Neural progenitor cell (in vitro differentiated cells): ENCODE measurements around the gene MPEG1. TPM values are rescaled to one million over a fixed set of nuclear protein-coding genes. Genes with fewer than 3 reads are reported as not detected.

Experiments used
- DNase-seq: peaks from one replicate; pipeline ENCODE4 v3.0.0-alpha.2; 2016; ENCODE audit warnings: low spot score
- H2AFZ ChIP-seq: fragments of 200-600 bp; sonication (generic); replicated peaks from 2 replicates; pipeline ENCODE4 v1.6.1; 2016; ENCODE audit warnings: antibody characterized with exemption
- H3F3A ChIP-seq: fragments of 200-600 bp; sonication (generic); 2 replicates; pipeline ENCODE4 v1.6.1; 2016; ENCODE audit warnings: antibody characterized with exemption, low read depth
- H3K27ac ChIP-seq: fragments of 200-600 bp; sonication (generic); 2 replicates; pipeline ENCODE4 v1.5.1; 2016; ENCODE audit warnings: mild to moderate bottlenecking
- H3K27me3 ChIP-seq: fragments of 200-600 bp; sonication (generic); 2 replicates; pipeline ENCODE4 v1.6.1; 2016; ENCODE audit warnings: mild to moderate bottlenecking, moderate library complexity
- H3K36me3 ChIP-seq: fragments of 200-600 bp; sonication (generic); 2 replicates; pipeline ENCODE4 v1.5.1; 2016
- H3K4me1 ChIP-seq: fragments of 200-600 bp; sonication (generic); 2 replicates; pipeline ENCODE4 v1.6.1; 2016; ENCODE audit warnings: mixed run types
- H3K4me2 ChIP-seq: fragments of 200-600 bp; sonication (generic); 2 replicates; pipeline ENCODE4 v1.6.1; 2016
- H3K4me3 ChIP-seq: fragments of 200-600 bp; sonication (generic); 2 replicates; pipeline ENCODE4 v1.5.1; 2016
- H3K79me2 ChIP-seq: fragments of 200-600 bp; sonication (generic); 2 replicates; pipeline ENCODE4 v1.6.1; 2016; ENCODE audit warnings: low read depth
- H3K9ac ChIP-seq: fragments of 200-600 bp; sonication (generic); 2 replicates; pipeline ENCODE4 v1.6.1; 2016
- H3K9me3 ChIP-seq: fragments of 200-600 bp; sonication (generic); 2 replicates; pipeline ENCODE4 v1.5.1; 2016; ENCODE audit warnings: low read depth
- H4K20me1 ChIP-seq: fragments of 200-600 bp; sonication (generic); 2 replicates; pipeline ENCODE4 v1.6.1; 2016; ENCODE audit warnings: low read depth
- H3K27ac Mint-ChIP-seq: 3 replicates; pipeline ENCODE4 v1.8.0; 2021; ENCODE audit warnings: mixed read lengths
- H3K27me3 Mint-ChIP-seq: 2 replicates; pipeline ENCODE4 v1.8.0; 2022; ENCODE audit warnings: low read depth, mild to moderate bottlenecking, inconsistent platforms, moderate library complexity, mixed read lengths; ENCODE audit not compliant: insufficient read depth
- H3K36me3 Mint-ChIP-seq: 3 replicates; pipeline ENCODE4 v1.8.0; 2021; ENCODE audit warnings: mixed read lengths
- H3K4me1 Mint-ChIP-seq: 3 replicates; pipeline ENCODE4 v1.8.0; 2021; ENCODE audit warnings: mixed read lengths
- H3K4me3 Mint-ChIP-seq: 3 replicates; pipeline ENCODE4 v1.8.0; 2021; ENCODE audit warnings: mild to moderate bottlenecking, moderate library complexity, mixed read lengths
- H3K9me3 Mint-ChIP-seq: 3 replicates; pipeline ENCODE4 v1.8.0; 2020; ENCODE audit warnings: mixed read lengths
- EZH2 ChIP-seq: fragments of 200-600 bp; sonication (generic); IDR thresholded peaks from 2 replicates; pipeline ENCODE4 v1.6.1; 2017; ENCODE audit warnings: antibody characterized with exemption, mild to moderate bottlenecking, moderate library complexity
- EZH2phosphoT487 ChIP-seq: fragments of 200-600 bp; sonication (generic); IDR thresholded peaks from 2 replicates; pipeline ENCODE4 v1.6.1; 2017; ENCODE audit warnings: antibody characterized with exemption
- total RNA-seq: library from RNA; depleted of rRNA; stranded (reverse); fragments of >200 nt; gene quantifications from 2 replicates; pipeline ENCODE4 v1.2.3, GENCODE V29; 2015; ENCODE audit warnings: low replicate concordance
- TF ChIP-seq, protein P1 (sequence below): fragments of 200-600 bp; sonication (generic); IDR thresholded peaks from 2 replicates; pipeline ENCODE4 v1.5.1; 2017; ENCODE audit warnings: antibody characterized with exemption, mild to moderate bottlenecking

The MPEG1 gene
- total RNA-seq, 1 donor from 2014 or later = not detected

GRCh38 chr11:59247531-59248227, 35.0 kb upstream of the MPEG1 start:
- Mint-ChIP-seq H3K4me1 (no peaks in the 10 kb centered on the region), H3K27ac (peak overlapping the region; percentile 9), H3K9me3 (peaks cover 11% of the 10 kb centered on the region), H3K27me3 (peaks cover 9% of the 10 kb centered on the region), H3K4me3 (no peak overlapping the region), H3K36me3 (no peaks in the 10 kb centered on the region)
- Histone ChIP-seq H3K27me3 (no peaks in the 10 kb centered on the region), H4K20me1 (no peaks in the 10 kb centered on the region), H2AFZ (no peak overlapping the region), H3K9ac (no peak overlapping the region), H3K4me1 (no peaks in the 10 kb centered on the region), H3K9me3 (peaks cover under 1% of the 10 kb centered on the region), H3K36me3 (no peaks in the 10 kb centered on the region), H3K4me2 (no peak overlapping the region), H3K4me3 (no peak overlapping the region), H3K79me2 (no peaks in the 10 kb centered on the region), H3F3A (no peaks in the 10 kb centered on the region), H3K27ac (no peak overlapping the region)
- DNase-seq = no peak
- TF ChIP-seq, protein P1, sequence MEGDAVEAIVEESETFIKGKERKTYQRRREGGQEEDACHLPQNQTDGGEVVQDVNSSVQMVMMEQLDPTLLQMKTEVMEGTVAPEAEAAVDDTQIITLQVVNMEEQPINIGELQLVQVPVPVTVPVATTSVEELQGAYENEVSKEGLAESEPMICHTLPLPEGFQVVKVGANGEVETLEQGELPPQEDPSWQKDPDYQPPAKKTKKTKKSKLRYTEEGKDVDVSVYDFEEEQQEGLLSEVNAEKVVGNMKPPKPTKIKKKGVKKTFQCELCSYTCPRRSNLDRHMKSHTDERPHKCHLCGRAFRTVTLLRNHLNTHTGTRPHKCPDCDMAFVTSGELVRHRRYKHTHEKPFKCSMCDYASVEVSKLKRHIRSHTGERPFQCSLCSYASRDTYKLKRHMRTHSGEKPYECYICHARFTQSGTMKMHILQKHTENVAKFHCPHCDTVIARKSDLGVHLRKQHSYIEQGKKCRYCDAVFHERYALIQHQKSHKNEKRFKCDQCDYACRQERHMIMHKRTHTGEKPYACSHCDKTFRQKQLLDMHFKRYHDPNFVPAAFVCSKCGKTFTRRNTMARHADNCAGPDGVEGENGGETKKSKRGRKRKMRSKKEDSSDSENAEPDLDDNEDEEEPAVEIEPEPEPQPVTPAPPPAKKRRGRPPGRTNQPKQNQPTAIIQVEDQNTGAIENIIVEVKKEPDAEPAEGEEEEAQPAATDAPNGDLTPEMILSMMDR = no peak
- TF ChIP-seq EZH2 (no peak), EZH2phosphoT487 (no peak)

DNA sequence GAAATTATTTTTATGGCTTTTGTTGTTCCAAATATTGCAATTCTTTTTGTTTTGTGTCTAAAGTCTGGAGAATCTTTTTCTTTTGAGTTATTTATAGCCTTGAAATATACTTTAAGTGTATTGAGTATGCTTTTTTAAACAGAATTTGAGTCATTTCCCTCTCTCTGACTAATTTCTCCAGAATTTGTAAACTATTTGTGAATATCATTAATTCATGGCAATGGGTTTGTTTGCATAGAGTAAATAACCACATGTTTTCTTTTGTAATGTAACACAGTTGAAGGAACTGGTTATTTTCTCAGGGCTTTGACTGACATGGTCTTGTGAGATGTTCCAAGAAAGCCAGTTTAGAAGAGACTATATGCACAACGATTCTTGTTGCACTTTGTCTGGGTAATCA, 30.9 kb upstream of the MPEG1 start:
- H3K79me2 ChIP-seq = no peaks in the 10 kb centered on the region
- Mint-ChIP-seq H3K9me3 (peaks cover 26% of the 10 kb centered on the region), H3K27me3 (peaks cover 9% of the 10 kb centered on the region), H3K36me3 (no peaks in the 10 kb centered on the region), H3K4me1 (no peaks in the 10 kb centered on the region), H3K27ac (no peak overlapping the region), H3K4me3 (no peak overlapping the region)
- no peaks in the 10 kb centered on the region for H3K4me1 ChIP-seq
- H3K9me3 ChIP-seq = peaks cover 19% of the 10 kb centered on the region
- no peaks in the 10 kb centered on the region for H3F3A ChIP-seq
- no peak for TF ChIP-seq EZH2
- TF ChIP-seq EZH2phosphoT487 = no peak
- TF ChIP-seq, protein P1 = no peak
- no peak overlapping the region for H3K4me3 ChIP-seq
- H3K36me3 ChIP-seq = no peaks in the 10 kb centered on the region
- no peak overlapping the region for H3K9ac ChIP-seq
- DNase-seq = no peak
- H2AFZ ChIP-seq = no peak overlapping the region
- H3K27me3 ChIP-seq = no peaks in the 10 kb centered on the region
- no peak overlapping the region for H3K27ac ChIP-seq
- no peaks in the 10 kb centered on the region for H4K20me1 ChIP-seq
- H3K4me2 ChIP-seq = no peak overlapping the region

DNA sequence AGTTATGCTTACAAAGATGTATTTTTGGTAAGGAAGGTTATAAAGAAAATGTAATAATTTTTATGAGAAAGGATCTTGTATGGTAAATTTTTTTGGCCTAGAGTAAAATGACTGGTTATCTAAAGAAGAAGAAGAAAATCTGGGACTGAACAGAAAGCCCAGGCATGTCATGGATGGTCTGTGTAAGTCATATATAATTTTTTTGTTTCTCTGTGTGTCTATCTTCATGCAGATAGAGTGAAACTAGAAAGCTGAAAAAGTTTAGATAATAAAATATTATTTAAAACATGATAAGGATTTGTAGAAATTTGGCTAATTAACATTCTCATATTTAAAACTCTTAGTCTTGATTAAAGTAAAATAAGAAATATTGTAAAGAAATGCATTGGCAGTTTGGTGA, 27.6 kb upstream of the MPEG1 start:
- H3K4me1 Mint-ChIP-seq = no peaks in the 10 kb centered on the region
- no peak overlapping the region for H2AFZ ChIP-seq
- no peak overlapping the region for H3K4me2 ChIP-seq
- no peak overlapping the region for H3K27ac Mint-ChIP-seq
- no peaks in the 10 kb centered on the region for H3K36me3 ChIP-seq
- no peak overlapping the region for H3K4me3 Mint-ChIP-seq
- H3K4me3 ChIP-seq = no peak overlapping the region
- H3K36me3 Mint-ChIP-seq = no peaks in the 10 kb centered on the region
- H3K9ac ChIP-seq = no peak overlapping the region
- no peaks in the 10 kb centered on the region for H3K27me3 ChIP-seq
- TF ChIP-seq, protein P1 = no peak
- TF ChIP-seq EZH2phosphoT487 (no peak), EZH2 (no peak)
- peaks cover 43% of the 10 kb centered on the region for H3K9me3 Mint-ChIP-seq
- H3K4me1 ChIP-seq = no peaks in the 10 kb centered on the region
- no peaks in the 10 kb centered on the region for H3F3A ChIP-seq
- peaks cover 27% of the 10 kb centered on the region for H3K9me3 ChIP-seq
- H3K79me2 ChIP-seq = no peaks in the 10 kb centered on the region
- H3K27ac ChIP-seq = no peak overlapping the region
- no peaks in the 10 kb centered on the region for H4K20me1 ChIP-seq
- peaks cover 6% of the 10 kb centered on the region for H3K27me3 Mint-ChIP-seq
- DNase-seq = no peak
